ENCODE measurements around the gene ST7.
"Not testable (repeated sequence)": the region's sequence is repeated elsewhere in the genome, so short reads cannot be mapped to it uniquely, and the experiment has no call there.

ST7 gene

DNA sequence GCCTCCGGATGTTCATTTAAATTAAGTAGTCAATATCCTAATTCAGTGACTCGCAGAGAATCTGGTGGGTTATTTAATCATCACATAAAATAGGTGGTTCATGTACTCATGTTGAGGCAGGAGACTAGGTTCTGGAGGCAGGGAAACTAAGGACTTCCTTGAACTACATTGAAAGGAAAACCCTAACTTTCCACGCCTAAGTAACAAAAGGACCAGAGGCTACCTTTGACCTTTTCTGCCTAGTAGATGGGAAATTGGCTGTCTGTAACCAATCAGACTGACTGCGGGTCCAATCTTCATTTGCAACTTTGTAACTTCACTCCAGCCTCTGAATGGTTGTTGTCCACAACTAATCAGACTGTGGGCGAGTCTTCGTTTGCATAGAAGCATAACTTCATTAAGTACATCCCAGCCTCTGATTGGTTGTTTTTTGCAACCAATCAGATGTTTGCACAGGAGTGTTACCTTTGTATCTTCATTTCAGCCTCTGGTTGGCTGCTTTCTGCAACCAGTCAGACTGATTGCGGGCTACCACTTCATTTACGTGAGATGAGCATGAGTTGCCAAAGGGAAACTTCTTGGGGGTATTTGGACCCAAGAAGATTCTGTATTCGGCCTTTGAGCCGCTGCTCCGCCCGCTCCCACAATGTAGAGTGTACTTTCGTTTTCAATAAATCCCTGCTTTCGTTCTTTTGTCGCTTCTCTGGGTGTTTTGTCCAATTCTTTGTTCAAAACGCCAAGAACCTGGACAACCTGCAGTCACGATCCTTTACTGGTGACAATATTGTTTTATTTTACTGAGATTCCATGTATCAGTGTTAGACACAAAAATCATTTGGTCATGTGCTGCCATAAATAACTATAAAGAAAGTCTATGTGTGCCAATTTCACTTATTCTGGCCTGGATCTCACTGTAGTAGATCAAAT is 1.7 kb upstream of the ST7 start:
- no peak for DNase-seq

- DNase-seq, result peak; percentile 86
Measured at GRCh38 chr7:116952635-116953371, 498 bp upstream of the ST7 start.

GRCh38 chr7:116953906-116954838 is 871 bp downstream of the ST7 start:
- DNase-seq, result peak; percentile 92

DNA sequence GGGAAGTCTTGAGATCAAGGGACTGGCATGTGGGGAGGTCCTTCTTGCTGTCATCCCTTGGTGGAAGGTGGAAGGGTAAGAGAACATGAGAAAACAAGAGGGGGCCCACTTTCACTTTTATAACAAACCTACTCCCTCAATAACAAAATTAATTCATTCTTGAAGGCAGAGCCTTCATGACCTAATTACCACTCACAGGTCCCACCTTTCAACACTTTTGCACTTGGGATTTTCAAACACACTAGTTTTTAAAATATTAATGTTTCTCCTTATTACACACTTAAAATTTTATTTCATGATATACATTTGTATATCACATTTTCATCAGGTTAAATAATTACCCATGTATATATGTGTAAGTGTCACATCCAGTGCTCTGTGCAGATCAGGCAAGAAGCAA is 2.0 kb downstream of the ST7 start:
- DNase-seq, result no peak

- DNase-seq, result no peak
Measured at GRCh38 chr7:116955801-116956476, 2.6 kb downstream of the ST7 start.

DNA sequence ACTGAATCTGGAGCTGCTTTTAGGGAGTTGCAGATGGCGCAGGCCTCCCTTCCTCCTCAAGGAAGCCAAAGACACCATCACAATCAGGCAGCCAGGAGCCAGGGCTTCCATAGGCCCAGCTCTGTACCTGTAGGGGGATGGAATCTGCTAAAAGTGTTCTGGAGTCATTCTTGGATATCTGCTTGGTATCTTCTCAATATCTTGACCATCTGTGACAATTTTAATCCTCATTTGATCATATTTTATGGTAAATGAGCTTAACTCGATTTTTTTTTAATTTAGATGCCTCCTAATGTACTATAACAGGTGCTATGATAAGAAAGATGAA is 3.1 kb downstream of the ST7 start:
- DNase-seq, result no peak

DNA sequence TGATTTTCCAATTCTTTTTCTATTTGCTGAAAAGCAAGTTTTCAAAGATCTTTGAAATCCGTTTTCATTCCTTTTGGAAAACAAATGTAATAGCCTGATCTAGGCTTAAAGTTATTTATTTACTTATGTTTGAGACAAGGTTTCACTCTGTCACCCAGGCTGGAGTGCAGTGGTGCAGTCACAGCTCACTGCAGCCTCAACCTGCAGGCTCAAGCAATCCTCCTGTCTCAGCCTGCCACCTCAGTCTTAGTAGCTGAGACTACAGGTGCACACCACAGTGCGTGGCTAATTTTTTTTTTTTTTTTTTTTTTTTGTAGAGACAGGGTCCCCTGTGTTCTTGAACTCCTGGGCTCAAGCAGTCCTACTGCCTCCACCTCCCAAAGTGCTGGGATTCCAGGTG is 4.6 kb downstream of the ST7 start:
- no peak for DNase-seq

DNA sequence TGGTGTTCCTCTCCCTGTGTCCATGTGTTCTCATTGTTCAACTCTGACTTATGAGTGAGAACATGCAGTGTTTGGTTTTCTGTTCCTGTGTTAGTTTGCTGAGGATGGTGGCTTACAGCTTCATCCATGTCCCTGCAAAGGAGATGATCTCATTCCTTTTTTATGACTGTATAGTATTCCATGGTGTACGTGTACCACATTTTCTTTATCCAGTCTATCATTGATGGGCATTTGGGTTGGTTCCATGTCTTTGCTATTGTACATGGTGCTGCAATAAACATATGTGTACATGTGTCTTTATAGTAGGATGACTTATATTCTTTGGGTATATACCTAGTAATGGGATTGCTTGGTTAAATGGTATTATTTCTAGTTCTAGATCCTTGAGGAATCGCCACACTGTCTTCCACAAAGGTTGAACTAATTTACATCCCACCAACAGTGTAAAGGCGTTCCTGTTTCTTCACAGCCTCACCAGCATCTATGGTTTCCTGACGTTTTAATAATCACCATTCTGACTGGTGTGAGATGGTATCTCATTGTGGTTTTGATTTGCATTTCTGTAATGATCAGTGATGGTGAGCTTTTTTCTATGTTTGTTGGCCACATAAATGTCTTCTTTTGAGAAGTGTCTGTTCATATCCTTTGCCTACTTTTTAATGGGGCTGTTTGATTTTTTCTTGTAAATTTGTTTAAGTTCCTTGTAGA is 8.8 kb downstream of the ST7 start:
- DNase-seq, result not testable (repeated sequence)

DNA sequence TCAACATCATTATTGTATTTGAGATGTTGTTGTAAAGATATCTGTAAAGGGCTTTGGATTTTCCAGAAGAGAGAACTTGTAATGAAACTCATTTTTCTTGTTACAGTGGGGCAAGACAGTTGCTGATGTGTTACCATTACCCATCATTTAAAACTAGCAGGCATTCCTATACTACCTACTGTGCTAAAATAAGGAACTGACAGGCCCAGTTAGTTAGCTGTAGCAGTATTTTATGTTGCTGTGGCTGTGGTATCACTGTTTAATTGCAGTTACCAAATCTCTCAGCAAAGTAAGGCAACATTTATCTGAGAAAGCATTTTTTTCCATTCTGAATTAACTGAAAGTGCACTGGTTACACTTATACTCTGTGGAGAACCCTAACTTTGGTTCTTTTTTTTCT is 9.9 kb downstream of the ST7 start:
- no peak for DNase-seq

GRCh38 chr7:116966601-116967000 is 13.3 kb downstream of the ST7 start:
- DNase-seq, result no peak

- no peak for DNase-seq
Measured at GRCh38 chr7:116967254-116967922, 14.1 kb downstream of the ST7 start.

- DNase-seq, result no peak
Measured at GRCh38 chr7:116967983-116968382, 14.7 kb downstream of the ST7 start.

GRCh38 chr7:116968631-116969030 is 15.3 kb downstream of the ST7 start:
- DNase-seq, result no peak

DNA sequence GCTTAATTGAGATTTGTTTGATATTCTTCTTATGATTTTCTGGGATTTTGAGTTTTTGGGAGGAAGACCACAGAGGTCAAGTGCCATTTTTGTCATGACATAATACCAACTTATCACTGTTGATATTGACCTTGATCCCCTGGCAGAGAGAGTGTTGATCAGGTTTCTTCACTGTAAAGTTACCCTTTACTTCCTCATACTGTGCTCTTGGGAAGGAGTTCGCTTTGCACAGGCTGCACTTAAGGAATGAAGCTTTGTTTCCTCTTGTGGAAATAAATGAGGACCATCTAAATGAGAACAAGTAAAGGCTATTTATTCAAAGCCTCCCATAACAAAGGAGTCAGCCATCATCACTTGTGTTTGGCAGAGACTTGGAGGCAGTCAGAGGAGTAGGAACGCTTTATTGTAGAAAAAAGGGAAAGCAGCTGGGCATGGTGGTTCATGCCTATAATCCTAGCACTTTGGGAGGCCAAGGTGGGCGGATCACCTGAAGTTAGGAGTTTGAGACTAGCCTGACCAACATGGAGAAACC is 16.1 kb downstream of the ST7 start:
- DNase-seq, result no peak

GRCh38 chr7:116970238-116970910 is 17.1 kb downstream of the ST7 start:
- no peak for DNase-seq

DNA sequence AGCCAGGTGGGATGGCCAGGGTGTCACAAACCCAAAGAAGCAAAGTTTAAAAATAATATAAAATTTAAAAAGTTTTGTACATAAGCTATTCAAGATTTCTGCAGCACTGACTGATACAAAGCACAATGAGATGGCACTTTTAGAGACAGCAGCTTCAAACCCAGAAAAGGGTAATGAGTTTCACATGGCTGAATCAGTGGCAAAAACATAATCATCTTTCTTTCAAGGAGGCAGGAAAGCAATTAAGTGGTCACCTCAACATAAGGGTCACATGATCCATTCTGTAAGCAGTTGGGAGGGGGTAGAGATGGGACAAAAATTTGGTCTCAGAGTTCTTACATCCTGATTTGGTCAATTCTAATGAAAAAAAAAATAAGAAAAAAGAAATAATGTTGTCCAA is 17.9 kb downstream of the ST7 start:
- DNase-seq, result not testable (repeated sequence)

- no peak for DNase-seq
Measured at GRCh38 chr7:116971869-116972268, 18.6 kb downstream of the ST7 start.

GRCh38 chr7:116975024-116975423 is 21.7 kb downstream of the ST7 start:
- DNase-seq, result not testable (repeated sequence)

DNA sequence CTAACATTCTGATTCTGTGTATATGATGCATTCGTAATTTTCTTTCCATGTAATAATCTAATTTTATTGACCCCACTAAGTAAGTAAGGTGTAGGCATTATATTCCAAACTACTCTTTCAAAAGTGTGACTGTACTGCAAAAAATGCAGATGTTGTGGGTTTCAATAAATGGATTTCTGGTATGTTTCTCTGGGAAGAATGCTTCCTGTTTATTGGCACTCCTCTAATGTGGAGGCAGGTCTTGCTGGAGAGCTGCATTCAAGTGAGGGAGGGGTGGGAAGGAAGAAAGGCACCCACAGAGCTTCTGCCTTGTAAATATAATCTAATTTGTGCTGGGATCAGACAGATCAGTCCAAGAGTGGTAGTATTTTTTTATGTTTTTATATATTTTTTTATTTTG is 23.9 kb downstream of the ST7 start:
- no peak for DNase-seq

DNA sequence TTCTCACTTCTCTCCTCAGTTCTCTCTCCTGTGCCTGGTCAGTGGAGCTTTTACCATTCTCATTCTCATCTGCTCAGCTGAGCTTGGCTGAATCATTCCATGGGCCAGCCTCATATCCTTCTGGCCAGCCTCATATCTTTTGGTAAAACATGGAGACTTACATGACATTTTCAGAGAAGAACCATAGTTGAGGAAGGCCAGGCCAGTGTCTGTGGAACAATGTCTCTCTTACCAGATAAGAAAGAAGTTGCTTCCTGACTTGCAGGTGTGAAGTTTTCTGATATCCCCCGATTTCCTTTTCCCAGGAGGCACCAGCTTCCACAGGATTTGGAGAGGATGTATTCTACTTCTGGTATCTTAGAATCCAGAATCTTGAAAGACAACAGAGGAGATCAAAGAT is 24.7 kb downstream of the ST7 start:
- no peak for DNase-seq

All from eye (tissue), 1 donor.